CD4-positive, alpha-beta T cell treated with Interferon gamma for 1 hour (primary cell): ENCODE measurements around the gene ITPR2.
"Not testable (repeated sequence)": the region's sequence is repeated elsewhere in the genome, so short reads cannot be mapped to it uniquely, and the experiment has no call there.

Experiments used
- DNase-seq: peaks from one replicate; pipeline ENCODE4 v3.0.0-alpha.2; 2020

Gene ITPR2

GRCh38 chr12:26654623-26655022, 178.4 kb downstream of the ITPR2 start:
- DNase-seq: no peak

DNA sequence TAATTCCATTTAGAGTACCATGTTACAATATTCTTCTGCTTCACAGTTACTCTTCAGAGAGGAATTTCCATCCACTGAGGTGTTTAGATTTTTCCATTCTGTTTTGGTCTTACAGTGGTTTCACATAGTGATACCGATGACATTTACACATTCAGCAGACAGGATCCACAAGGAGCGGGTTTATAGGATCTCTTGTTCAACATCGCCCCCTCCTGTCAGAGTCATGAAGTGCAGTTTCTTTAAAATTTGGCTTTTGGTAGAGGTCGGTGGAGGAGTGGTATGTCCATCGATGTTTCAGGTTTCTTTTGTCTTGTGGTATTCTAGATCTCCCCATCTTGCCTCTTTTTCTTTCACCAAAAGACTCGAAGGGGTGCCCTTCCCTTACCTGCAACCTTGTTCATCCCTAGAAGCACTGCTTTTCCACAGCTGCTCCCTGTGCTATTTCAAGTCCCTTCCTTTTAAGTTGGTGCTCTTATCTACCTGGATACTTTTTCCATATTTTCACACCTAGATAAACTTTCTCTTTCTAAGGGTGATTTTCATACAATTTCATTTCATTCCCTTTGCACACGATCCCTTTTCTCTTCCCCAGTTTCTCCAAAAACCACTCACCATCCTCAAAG, 181.3 kb downstream of the ITPR2 start:
- DNase-seq: peak; percentile 3

- DNase-seq: no peak
Observed at GRCh38 chr12:26651036-26651435, 182.0 kb downstream of the ITPR2 start.

GRCh38 chr12:26648999-26649398, 184.0 kb downstream of the ITPR2 start:
- DNase-seq: no peak

DNA sequence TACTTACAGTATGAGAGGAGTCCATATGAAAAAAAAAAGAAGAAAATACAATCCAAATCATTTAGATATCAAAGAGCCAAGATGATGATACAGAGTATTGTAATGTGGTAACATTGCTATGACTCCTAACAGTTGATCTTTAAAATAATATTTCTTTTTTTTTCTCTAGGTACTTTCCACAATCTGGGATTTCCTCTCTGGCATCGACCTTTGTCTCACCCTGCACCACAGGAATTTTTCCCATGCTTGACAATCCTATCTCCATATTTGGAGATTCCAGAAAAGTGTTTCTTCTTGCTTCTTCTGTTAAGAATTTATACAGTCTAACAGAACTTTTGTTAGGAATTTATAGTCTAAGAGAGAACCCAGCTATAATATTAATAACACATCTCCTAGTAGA, 184.4 kb downstream of the ITPR2 start:
- DNase-seq: no peak

DNA sequence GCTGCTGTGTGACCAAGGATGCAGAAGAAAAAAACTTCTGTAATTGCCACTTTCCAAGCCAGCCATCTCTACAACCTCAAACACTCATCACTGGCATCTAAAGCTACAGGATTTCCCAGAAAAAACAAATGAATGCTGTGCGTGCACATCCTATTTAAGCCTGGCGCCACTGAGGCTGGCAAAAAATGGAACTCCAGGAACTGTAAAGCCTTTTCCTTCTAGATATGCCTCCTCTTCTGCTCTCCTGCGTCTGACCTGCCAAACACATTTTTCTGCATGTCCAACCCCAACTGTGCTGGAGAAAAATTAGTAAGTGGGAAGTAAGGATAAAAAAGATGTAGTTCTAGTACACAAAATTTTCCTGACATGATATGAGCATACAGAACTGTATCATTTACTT, 184.9 kb downstream of the ITPR2 start:
- DNase-seq: no peak

DNA sequence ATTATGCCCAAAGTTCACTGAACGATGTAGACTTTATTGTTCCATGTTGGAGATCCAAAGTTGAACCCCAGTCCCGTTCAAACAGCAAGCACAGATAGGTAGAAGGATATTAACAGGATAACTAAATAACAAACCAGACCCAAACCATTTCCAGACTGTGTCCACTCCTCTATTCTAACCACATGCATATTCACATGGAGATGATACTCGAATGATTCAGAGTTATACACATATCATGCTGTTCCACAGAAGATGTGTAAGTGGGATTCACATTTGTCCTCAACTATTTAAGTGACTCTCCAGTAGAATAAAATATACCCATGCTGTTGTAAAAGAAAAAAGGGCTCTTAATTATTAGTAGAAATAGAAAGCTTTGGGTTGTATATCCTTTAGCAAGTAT, 185.9 kb downstream of the ITPR2 start:
- no peak for DNase-seq

DNA sequence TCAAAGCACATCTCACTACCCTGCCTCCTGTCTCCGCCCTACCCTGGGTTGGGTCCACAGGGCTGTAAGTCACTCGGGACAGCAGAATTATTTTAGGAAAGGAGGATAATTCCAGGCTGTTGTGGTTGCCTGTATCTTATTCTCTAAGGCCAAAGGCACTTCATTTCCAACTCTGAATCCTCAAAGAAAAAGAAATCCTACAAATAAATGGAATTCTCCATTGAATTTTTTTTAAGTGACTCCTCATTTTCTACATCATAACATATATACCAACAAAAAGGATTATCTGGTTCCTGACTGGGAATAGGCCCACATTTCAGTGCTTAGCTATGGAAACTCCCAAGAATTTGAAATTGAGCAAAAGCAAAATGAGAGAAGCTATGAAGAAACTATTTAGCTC, 186.4 kb downstream of the ITPR2 start:
- no peak for DNase-seq

- not testable (repeated sequence) for DNase-seq
Observed at GRCh38 chr12:26644376-26644775, 188.6 kb downstream of the ITPR2 start.

GRCh38 chr12:26643532-26644315, 189.3 kb downstream of the ITPR2 start:
- no peak for DNase-seq

GRCh38 chr12:26642361-26642760, 190.6 kb downstream of the ITPR2 start:
- DNase-seq: no peak

- DNase-seq: no peak
Observed at GRCh38 chr12:26636710-26637328, 196.2 kb downstream of the ITPR2 start.

DNA sequence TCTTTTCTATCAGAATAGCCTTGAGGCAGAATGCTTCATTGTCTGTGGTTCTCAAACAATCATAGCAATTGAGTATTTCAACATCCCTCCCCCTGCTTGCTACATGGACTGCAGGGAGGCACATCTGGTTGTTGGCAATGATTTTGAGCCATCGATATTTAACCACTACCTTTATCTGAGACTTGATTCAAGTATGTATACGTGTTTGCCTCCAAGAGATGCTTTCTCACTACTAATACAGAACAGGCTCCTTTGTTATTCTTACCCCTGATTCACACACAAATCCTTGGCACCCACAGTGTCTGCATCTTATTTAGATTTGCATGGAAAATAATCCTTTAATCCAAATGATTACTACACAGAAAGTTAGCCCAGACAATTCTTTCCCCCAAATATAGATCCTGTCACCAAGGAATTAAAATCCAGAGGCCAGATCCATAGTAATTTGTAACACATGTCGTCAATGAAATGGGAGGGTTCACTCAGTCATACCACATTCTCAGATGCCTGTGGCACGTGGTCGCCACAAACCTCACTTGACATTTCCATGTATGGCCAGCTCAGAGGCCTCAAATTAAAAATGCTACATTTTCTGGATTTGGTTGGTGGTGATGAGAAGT, 199.3 kb downstream of the ITPR2 start:
- DNase-seq: no peak

GRCh38 chr12:26632756-26633155, 200.2 kb downstream of the ITPR2 start:
- DNase-seq: no peak

GRCh38 chr12:26631846-26632245, 201.1 kb downstream of the ITPR2 start:
- DNase-seq: no peak

DNA sequence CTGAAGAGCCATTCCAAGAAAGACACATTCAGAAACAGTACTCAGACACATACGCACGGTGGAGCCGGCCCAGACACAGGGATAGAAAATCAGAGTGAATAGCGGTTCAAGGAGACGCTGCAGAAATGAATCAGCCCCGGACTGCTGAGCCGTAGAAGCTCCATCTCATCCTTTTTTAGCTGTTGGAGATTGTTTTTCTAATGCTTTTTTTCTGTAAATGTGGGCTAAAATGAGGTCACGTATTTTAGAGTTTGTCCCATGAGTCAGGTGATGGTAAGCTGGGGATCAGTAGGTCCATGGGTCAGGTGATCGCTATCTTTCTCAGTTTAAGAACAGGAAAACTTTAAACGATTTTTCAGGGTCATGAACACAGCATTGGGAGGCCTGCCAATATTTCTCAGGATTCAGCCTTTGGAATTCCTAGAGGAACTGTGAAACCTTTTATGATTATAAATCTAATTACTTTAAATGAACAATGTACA, 202.4 kb downstream of the ITPR2 start:
- DNase-seq: no peak

GRCh38 chr12:26629864-26630263, 203.1 kb downstream of the ITPR2 start:
- DNase-seq: no peak

DNA sequence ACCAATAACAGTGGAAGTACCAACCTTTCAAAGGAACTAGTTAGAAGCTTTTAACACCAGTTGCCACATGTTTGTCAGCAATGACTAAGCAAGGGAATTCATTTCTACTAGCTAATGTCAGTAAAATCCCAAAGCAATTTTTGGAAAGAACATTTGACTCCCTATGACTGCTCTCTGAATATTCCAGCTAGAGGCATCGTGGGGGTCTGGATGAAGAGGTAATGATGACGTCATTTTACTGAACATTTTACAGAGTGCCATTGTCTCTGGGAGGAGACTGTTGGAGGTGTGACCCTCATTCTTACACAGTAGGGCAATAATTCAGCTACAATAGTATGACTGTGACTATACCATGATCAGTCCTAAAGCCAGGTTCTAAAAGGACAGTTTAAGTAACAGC, 204.8 kb downstream of the ITPR2 start:
- no peak for DNase-seq

- DNase-seq: no peak
Observed at GRCh38 chr12:26627335-26627734, 205.7 kb downstream of the ITPR2 start.

- DNase-seq: no peak
Observed at GRCh38 chr12:26623136-26623535, 209.9 kb downstream of the ITPR2 start.

GRCh38 chr12:26622601-26623000, 210.4 kb downstream of the ITPR2 start:
- no peak for DNase-seq

DNA sequence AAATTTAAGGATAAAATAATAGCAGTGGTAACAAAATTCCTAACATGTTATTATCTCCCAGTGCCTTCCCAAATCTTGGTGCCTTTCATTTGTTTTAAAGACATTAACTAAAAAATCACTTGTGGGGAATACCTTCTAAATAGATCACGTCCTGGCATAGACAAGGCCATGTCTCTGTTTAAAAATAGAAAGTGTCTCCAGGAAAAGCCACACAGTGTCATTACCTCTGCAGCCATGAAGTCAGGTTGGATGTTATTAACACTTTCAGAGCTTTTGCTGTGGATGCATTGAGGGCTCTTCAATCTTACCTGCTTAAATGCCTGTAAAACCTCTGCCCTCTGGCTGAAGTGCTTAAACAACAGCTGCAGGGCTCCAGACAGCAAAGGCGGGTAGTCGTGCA, 211.1 kb downstream of the ITPR2 start:
- no peak for DNase-seq

- DNase-seq: no peak
Observed at GRCh38 chr12:26620907-26621306, 212.1 kb downstream of the ITPR2 start.

GRCh38 chr12:26617513-26617912, 215.5 kb downstream of the ITPR2 start:
- DNase-seq: no peak
